ENCODE results near the gene PARD3. TPM values are rescaled to one million over a fixed set of nuclear protein-coding genes. Genes with fewer than 3 reads are reported as not detected.
"Not testable (repeated sequence)": the region's sequence is repeated elsewhere in the genome, so short reads cannot be mapped to it uniquely, and the experiment has no call there.

Gene PARD3
- total RNA-seq, 6 donors from 2014 or later = 30.6 to 108 (median 50.6) TPM

DNA sequence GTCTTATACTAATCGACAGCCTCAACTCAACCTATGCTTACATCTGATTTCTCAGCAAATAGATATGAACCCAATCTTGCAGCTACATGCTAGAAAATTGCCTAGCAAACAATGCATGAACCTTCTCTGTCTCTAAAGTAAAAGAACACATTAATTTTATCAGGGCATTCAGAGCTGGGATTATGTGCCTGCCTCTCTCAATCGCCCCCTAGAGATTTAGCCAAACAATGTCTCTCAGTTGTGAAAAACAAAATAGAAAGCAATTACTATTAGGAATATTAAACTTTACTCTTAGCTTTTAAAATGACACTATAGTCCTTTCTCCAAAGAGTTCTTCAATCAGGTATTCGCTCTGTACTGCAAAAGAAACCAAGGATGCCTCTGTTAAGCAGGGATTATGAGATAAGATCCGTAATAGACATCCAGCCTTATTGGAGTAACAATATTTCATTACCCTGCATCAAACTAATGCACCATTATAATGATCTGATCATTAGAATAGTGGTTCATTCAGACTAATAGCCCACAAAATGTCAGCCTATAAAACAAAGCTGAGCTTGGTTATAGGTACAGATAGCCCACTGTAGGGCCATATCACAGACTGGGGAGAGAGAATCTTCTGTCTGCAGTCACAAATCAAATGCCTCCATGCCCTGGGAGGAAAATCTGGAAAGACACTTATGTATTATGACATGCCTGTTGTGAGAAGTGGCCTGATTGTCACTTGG, 736.9 kb downstream of the PARD3 start:
- Histone ChIP-seq H3K36me3 (no peaks in the 10 kb centered on the region), H3K4me3 (no peak overlapping the region), H3K9me3 (peaks cover 0 to 8% (median 0%) of the 10 kb centered on the region in 4 donors), H3K27ac (peak overlapping the region in 3 of 4 donors; percentile 18 to 46 (median 20)), H3K27me3 (no peaks in the 10 kb centered on the region), H3K4me1 (no peaks in the 10 kb centered on the region)
- no peak for DNase-seq
- WGBS, 2 donors = 85 to 88% methylated on average over 4 of the region's 4 CpGs
- TF ChIP-seq POLR2AphosphoS5 (IDR thresholded peaks at IDR 0.05) (no peak), POLR2A (IDR thresholded peaks at IDR 0.05) (no peak), EP300 (IDR thresholded peaks at IDR 0.05) (no peak), CTCF (IDR thresholded peaks at IDR 0.05) (no peak)
- ATAC-seq (ENCODE audit: low FRiP score in 2 of 2) = no peak

- Histone ChIP-seq H3K27me3 (no peaks in the 10 kb centered on the region), H3K9me3 (peaks cover 0 to 8% (median 0%) of the 10 kb centered on the region in 4 donors), H3K27ac (no peak overlapping the region), H3K4me3 (no peak overlapping the region), H3K36me3 (no peaks in the 10 kb centered on the region), H3K4me1 (no peaks in the 10 kb centered on the region)
- no peak for DNase-seq
- TF ChIP-seq POLR2AphosphoS5 (IDR thresholded peaks at IDR 0.05) = no peak
- no peak for TF ChIP-seq CTCF (IDR thresholded peaks at IDR 0.05)
- TF ChIP-seq POLR2A (IDR thresholded peaks at IDR 0.05) = no peak
- TF ChIP-seq EP300 (IDR thresholded peaks at IDR 0.05) = no peak
- no peak for ATAC-seq (ENCODE audit: low FRiP score in 2 of 2)
These were observed 738.7 kb downstream of the PARD3 start for GRCh38 chr10:34076443-34076842.

DNA sequence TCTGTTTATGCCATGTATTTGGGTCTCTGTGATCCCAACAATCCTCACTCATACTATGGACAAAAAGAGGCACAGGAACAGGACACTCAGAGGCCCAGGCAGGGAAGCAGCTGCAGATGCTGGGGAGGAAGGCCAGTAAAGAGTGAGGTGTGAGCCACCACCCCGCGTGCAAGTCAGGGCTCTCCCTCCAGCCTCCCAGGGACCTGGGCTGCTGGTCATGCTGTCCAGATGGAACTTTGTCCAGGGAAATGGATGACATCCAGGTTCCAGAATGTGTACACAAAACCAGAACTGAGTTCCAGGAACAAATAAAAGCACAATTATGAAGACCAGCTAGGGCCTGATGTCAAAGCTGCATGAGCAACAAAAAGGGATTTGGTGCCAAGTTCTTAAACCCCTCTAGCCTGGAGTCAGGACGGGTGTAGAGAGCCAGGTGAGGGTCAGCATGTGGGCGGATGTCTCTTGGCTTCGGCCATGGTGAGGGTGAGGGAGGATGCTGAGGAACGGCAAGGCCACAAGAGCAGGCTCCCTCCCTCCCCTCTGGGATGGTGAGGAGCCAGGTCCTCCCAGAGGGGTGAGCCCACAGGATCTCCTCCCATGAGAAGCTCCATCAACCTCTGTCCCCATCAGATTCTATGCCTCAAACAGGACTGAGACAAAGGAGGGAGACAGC, 739.7 kb downstream of the PARD3 start:
- ATAC-seq (ENCODE audit: low FRiP score in 2 of 2) (peak in 1 of 2 donors; percentile 19), DNase-seq (no peak)
- Histone ChIP-seq H3K4me1 (no peaks in the 10 kb centered on the region), H3K36me3 (no peaks in the 10 kb centered on the region), H3K27me3 (no peaks in the 10 kb centered on the region), H3K9me3 (peaks cover 0 to 8% (median 0%) of the 10 kb centered on the region in 4 donors), H3K4me3 (no peak overlapping the region), H3K27ac (peak overlapping the region in 1 of 4 donors; percentile 10)
- 88 to 92% methylated on average over 6 of the region's 6 CpGs for WGBS, 2 donors
- TF ChIP-seq CTCF (IDR thresholded peaks at IDR 0.05) = no peak
- TF ChIP-seq POLR2A (IDR thresholded peaks at IDR 0.05) = no peak
- no peak for TF ChIP-seq POLR2AphosphoS5 (IDR thresholded peaks at IDR 0.05)
- no peak for TF ChIP-seq EP300 (IDR thresholded peaks at IDR 0.05)

DNA sequence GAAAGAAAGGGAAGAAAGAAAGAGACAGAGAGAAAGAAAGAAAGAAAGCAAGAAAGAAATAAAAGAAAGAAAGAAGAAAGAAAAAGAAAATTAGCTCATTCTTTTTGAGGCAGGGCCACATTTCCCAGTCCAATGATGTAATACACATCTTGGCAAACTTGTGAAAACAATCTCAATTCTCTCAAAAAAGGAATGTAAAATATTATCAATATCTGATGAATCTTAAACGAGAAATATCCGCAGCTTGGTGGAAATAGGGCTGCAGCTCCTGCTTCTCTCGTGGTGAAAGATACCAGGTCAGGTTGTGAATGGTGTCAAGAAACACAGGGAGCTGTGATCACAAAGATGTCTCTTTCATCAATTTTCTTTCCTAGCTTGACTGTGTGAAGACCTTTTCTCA, 741.0 kb downstream of the PARD3 start:
- no peak for DNase-seq
- TF ChIP-seq POLR2A (IDR thresholded peaks at IDR 0.05) (no peak), POLR2AphosphoS5 (IDR thresholded peaks at IDR 0.05) (no peak), EP300 (IDR thresholded peaks at IDR 0.05) (no peak), CTCF (IDR thresholded peaks at IDR 0.05) (no peak)

DNA sequence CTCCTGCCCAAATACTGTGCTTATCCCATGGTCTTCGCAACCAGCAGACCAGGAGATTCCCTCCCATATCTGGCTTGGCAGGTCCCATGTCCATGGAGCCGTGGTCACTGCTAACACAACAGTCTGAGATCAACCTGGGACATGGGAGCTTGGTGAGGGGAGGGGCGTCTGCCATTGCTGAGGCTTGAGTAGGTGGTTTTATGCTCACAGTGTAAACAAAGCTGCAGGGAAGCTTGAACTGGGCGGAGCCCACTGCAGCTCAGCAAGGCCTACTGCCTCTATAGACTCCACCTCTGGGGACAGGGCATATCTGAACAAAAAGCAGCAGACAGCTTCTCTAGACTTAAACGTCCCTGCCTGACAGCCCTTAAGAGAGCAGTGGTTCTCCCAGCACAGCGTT, 747.4 kb downstream of the PARD3 start:
- not testable (repeated sequence) for H3K36me3 ChIP-seq; H3K27me3 ChIP-seq; DNase-seq; H3K4me3 ChIP-seq; H3K4me1 ChIP-seq; H3K27ac ChIP-seq; ATAC-seq (ENCODE audit: low FRiP score in 2 of 2)
- WGBS, 2 donors = 76 to 86% methylated on average over 4 to 6 of the region's 6 CpGs
- H3K9me3 ChIP-seq = peaks cover 0 to 14% (median 12%) of the 10 kb centered on the region in 4 donors

More for the DNA sequence above, 741.0 kb downstream of the PARD3 start:
- H3K9me3 ChIP-seq = peaks cover 0 to 8% (median 0%) of the 10 kb centered on the region in 4 donors
- no peaks in the 10 kb centered on the region for H3K36me3 ChIP-seq
- no peaks in the 10 kb centered on the region for H3K27me3 ChIP-seq
- H3K4me1 ChIP-seq = no peaks in the 10 kb centered on the region
- H3K27ac ChIP-seq = no peak overlapping the region
- H3K4me3 ChIP-seq = no peak overlapping the region
- 82 to 87% methylated on average over 3 of the region's 3 CpGs for WGBS, 2 donors
- no peak for ATAC-seq (ENCODE audit: low FRiP score in 2 of 2)
